ENCODE results near the gene MTAP. TPM values are rescaled to one million over a fixed set of nuclear protein-coding genes. Genes with fewer than 3 reads are reported as not detected.
A peak's percentile ranks its signal among the peaks of the same experiment; 100 is the strongest.

MTAP gene
- total and polyA plus RNA-seq, 2 of the 13 experiments (the other 11 are each of a cell fraction or from before 2014, with no cell fraction given), result 16.7 to 51.2 TPM

- no peak for TF ChIP-seq ZNF788 (CRISPR knock-in tag; IDR thresholded peaks at IDR 0.05; ENCODE audit: borderline replicate concordance)
- TF ChIP-seq SKI (IDR thresholded peaks at IDR 0.05; ENCODE audit: partially characterized antibody), result no peak
- no peak for TF ChIP-seq ZNF512 (CRISPR knock-in tag; IDR thresholded peaks at IDR 0.05)
- peak; percentile 58; the same call in 1 of the 2 replicates for TF ChIP-seq RAD21 (CRISPR knock-in tag; IDR thresholded peaks at IDR 0.05)
- 0 out of 2 replicates have a peak, but pooled peaks have one; percentile 23 for TF ChIP-seq ZNF703 (CRISPR knock-in tag; IDR thresholded peaks at IDR 0.05; ENCODE audit: borderline replicate concordance)
- no peak for TF ChIP-seq PITX1 (CRISPR knock-in tag; IDR thresholded peaks at IDR 0.05)
- no peak for TF ChIP-seq PAX8 (CRISPR knock-in tag; IDR thresholded peaks at IDR 0.05; ENCODE audit: borderline replicate concordance)
- no peak for TF ChIP-seq ZNF318 (CRISPR knock-in tag; IDR thresholded peaks at IDR 0.05)
- no peak for TF ChIP-seq MTERF4 (CRISPR knock-in tag; IDR thresholded peaks at IDR 0.05)
- TF ChIP-seq EZH2 (conservative IDR thresholded peaks at IDR 0.05; ENCODE audit: low read depth, low read length), result no peak
- no peak for TF ChIP-seq KDM2A (CRISPR knock-in tag; IDR thresholded peaks at IDR 0.05; ENCODE audit: borderline replicate concordance, low read depth)
- TF ChIP-seq HMGA1 (CRISPR knock-in tag; conservative IDR thresholded peaks at IDR 0.05), result no peak
- no peak for TF ChIP-seq IRF1 (CRISPR knock-in tag; IDR thresholded peaks at IDR 0.05; ENCODE audit: low read depth)
Measured at GRCh38 chr9:21813575-21814473, 11.4 kb downstream of the MTAP start (continued).
